NT2/D1 (cell line): Measurements from ENCODE around the gene CYP19A1.

Experiments used
- SUZ12 ChIP-seq: IDR thresholded peaks from 2 replicates; pipeline ENCODE4 v1.6.1; 2011; ENCODE audit not compliant: insufficient read length, insufficient read depth; ENCODE audit errors: extremely low read depth
- YY1 ChIP-seq: IDR thresholded peaks from 2 replicates; pipeline ENCODE4 v1.6.1; 2011; ENCODE audit not compliant: insufficient read length, insufficient read depth
- ZNF274 ChIP-seq: IDR thresholded peaks from 2 replicates; pipeline ENCODE4 v1.6.1; 2011; ENCODE audit warnings: mild to moderate bottlenecking, low read depth, low read length

DNA sequence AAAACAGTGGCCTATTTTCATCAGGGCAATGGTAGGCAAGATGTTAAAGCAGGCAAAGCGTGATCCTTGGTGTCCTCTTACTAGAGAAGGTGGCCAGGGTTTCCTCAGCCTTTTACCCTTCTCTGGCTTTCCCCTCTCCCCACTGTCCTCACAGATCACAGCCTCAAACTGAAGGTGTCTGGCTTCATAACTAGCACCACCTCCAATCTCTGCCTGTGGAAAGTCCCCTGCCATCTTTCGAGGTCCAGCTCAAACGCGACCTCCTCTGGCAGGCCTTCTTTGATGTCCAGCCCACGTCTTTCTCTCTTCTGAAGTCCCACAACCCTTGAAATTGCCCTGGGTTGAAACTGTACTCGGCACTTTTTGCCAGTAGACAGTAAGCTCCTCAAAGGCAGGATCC is 35.9 kb downstream of the CYP19A1 start:
- TF ChIP-seq YY1 (no peak), ZNF274 (no peak), SUZ12 (no peak)
